ENCODE measurements around the gene PON1.

Gene PON1

DNA sequence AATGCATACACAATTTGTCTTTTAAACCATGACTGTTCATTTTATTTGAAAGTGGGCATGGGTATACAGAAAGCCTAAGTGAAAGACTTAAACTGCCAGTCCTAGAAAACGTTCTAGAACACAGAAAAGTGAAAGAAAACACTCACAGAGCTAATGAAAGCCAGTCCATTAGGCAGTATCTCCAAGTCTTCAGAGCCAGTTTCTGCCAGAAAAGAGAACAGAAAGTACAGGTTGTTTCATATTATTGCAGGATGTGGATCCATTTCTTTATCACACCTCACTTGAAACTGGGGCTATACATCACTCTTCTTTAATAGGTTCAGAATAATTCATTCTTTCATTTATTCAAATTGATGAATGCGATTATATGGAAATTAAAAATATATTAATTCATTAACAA, 7.7 kb downstream of the PON1 start:
- DNase-seq = no peak

DNA sequence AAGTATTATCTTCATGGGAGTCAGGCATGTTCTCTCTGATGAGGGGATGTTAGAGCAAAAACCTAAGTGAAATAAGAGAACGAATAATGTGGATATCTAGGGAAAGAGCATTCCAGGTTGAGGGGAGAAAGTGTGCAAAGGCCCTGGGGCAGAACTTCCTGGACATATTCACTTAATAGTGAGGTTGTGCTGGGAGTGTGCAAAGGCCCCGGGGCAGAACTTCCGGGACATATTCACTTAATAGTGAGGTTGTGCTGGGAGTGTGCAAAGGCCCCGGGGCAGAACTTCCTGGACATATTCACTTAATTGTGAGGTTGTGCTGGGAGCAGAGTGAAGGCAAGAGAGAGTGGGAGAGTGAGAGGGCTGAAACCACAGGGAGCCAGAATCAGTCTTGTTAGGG, 11.8 kb downstream of the PON1 start:
- no peak for DNase-seq

DNA sequence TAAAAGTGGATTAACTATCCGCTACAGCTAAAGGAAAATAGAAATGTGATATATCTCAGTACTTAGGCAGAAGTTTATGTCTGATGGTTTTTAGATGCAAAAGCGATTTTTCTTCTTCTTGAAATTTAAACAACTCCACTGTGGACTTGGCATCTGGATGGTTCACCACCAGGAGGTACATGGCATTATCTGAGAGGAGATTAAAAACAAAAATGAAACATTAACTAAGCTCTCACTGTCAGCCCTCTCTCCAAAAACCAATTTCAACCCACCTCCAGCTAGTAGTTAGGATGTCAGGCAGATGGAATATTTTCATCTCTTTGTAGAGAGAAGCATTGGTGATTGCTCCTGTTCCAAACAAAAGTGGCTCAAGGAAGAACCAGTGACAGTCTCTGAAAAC, 12.9 kb downstream of the PON1 start:
- DNase-seq = no peak

DNA sequence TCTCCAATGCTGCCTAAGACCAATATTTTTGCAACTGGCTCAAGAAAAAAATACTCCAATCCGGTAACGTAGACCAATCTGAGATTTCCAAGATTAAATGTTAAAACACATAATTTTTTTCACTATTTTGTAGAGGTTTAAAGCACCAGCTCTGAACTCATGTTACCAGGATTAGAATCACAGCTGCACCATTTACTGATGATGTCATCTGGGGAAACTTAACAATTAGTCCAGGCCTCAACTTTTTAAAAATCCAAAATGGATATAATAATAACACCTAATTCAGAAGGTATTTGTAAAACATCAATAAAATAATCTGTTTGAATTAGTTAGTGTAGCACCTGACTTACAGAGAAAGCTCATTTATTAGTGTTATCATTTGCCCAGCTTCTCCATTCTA, 14.4 kb downstream of the PON1 start:
- no peak for DNase-seq

DNA sequence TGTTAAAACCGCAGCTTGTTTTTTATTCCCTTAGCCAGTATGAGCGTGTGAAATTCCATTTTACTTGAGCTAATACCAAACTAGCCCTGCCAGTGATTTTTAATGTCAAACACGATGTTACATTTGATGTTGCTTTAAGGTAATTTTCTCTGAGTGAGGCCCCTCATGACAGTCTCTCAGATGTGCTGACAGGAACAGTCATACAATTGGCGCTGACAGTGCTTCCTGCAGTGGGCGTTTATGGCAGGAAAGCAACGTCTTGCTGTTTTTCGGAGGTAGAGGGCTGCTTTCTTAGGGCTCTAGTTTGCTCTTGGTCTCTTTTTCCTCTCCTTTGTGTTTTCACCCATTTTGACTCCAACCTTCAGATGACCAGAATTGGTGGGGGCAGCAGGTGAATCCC, 19.3 kb downstream of the PON1 start:
- no peak for DNase-seq

DNA sequence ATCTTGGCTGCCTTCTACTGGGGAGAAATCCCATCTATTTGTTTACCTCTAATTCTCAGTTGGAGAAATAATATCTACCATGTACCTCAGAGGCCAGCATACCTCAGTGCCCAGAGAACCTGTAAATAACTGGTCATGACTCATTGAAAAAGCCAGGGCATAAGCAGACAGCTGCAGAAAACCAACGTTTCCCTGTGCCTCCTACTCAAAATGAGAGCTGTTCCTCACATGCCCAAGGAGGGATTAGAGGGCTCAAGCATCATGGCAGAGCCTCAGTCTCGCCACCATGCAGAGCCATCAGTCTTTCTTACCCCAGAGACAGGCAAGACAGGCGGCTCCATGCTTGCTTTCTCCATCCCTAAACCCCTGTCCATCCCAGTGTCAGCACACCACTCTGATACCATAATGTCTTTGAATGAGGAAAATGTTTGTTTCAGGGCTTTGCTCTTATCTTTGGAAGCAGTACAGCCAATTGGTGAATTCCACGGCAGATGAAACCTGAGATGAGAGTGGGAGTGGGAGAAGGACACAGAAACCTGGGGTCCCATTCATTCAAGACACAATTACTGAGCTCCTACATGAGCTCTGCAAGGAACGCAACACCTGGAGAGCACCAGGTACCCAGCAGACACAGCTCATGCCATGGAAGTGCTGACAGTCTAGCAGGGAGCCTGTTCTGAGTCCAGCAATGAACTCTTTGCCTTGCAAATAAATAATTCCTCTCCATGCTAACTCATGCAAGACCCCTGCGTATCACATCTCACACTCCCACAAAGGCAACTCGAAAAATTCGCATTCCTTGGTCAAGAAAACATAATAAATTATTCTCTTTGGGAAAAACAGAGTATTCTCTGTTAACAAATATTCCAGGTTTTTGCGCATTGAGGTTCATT, 21.1 kb downstream of the PON1 start:
- no peak for DNase-seq

DNA sequence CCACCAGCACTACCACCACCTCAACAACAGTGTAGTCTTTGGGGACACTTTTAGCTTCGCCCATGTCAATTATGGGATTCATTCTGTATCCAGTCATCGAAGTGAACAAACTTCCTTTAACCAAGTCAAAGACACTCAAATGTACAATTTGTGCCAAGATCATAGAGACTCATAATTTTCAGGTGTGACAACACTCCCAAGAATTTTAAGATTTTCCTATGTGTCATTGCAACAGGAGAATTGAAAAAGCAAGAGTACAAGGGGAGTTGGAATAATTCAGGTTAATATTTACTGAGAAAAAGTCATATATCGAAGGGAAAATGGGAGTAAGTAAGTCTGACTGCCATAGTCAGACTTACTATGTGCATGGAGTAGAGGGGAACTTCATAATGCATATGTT, 26.2 kb downstream of the PON1 start:
- no peak for DNase-seq

DNA sequence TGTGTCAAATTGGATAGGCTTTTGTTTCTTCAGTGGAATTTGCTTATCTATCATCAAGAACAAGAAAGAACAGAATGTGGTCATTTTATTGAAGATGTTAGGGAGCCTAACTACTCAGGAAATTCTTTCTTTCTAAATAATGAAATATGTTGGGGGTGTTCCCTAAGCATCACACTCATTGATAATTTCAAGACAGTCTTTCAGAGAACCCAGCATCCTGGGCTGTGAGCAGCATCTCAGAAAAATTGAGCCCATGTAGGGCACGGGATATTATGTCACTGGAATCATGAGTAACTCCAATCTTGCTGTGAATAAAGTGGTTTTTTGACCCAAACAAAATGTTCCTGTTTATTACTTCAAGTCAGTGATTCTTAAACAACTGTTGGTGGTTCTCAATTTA, 27.3 kb downstream of the PON1 start:
- no peak for DNase-seq

DNA sequence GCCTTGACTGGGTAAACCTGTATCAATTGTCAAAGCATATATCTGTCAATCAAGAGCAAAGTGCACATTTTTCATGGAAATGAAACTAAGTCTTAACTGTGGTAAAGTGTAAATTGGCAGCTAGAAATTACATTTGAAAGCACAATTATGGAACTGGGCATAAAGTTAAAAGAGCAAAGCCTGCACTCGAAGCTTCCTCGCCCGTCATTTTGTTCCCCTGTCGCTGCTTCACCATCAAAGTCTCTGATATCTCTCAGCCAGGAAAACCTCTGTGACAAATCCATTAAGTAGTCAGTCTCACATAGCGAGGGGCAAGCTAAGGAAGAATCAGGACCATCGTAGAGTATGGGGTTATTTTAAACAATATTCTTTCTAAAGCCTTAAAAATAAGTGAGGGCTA, 27.9 kb downstream of the PON1 start:
- DNase-seq = no peak

DNA sequence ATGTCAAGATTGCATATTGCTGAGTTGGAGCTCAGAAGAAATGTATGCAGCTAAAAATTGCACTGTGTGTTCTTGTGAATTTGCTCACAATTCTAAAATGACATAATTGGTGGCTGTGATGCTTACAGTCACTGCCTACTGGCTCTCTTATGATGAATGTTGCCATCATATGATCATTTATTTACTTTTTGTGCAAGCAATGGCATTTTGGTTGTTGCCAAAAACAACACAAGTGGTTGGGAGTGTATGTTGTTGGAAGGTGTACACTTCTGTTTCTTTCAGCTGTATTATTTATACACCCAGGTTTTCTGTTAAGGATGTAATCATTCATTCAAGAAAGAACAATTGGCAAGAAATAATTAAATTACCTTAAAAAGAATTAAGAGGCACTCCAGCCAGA, 28.9 kb downstream of the PON1 start:
- no peak for DNase-seq

DNA sequence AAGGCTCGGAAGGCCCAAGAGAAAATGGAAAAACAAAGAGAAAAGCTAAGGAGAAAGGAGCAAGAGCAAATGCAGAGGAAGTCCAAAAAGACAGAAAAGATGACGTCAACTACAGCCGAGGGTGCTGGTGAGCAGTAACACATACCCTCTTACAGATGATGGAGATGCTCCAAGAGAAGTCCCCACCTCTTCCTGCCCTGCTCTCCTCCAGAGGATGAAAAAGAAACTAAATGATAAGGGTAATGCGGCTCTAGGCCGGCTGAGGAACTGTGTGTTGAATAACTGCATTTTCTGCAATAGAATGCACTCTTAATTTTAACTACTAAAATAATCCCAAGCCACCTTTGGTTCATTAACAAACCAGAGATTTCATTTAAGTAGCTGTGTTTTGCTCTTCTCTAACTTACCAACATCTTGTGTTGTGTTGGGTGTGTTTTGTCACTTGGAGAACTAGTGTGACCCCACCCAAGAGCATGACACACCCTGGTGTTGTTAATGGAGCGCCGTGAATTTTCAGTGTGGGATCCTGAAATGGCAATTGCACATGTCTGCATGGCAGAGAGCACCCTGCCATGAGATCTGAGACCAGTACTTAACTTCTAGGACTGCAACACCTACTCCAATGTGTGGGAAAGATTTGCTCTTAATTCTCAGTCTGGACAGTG, 34.0 kb downstream of the PON1 start:
- DNase-seq = no peak

DNA sequence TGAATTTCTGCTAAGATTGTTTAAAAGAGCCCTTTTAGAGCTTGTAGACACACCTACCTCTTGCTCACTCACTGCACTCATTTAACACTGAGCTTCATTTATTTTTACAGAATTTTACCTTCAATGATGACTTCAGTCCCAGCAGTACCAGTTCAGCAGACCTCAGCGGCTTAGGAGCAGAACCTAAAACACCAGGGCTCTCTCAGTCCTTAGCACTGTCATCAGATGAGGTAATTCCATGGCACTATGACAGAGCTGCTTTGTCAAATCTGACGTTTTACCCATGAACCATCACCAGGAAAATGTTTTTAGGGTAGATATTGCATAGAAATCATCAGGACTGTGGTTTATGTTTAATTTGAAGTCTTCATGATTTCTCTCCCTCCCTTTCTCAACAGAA, 38.2 kb downstream of the PON1 start:
- no peak for DNase-seq

DNA sequence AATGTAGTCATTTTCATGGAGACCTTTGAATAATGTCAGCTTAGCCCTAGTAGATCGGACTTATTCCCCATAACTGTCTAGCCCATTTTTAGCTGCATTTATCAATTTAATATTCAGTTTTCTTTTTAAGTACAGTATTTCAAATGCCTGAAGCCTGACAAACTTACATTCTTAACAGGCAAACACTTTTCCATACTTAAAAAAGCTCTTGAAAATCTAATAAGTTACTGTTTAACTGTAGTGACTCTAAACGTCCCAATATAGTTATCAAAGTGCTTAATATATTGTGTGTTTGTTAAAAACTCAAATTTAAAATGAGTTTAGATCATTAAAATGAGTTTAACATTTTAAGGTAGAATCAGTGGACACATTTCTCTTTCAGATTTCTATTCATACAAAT, 44.9 kb downstream of the PON1 start:
- DNase-seq = no peak

DNA sequence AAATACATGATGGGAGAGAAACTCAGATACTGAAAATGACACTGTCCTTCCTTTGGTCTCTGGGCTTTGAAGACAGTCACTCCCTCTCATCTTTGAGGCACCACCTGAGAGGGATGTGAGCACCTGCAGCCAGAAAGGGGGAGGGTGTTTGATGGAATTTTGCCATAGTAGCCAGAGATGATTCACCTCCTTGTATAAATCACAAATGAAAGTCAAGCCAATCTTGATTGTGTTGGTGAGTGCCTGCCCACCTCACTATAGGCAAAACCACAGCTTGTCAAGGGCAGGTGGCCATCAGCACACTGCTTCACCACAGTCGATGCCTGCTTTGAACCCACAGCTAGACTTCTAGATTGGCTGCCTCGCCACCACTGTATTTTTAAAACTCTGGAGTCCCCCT, 48.2 kb downstream of the PON1 start:
- no peak for DNase-seq

DNA sequence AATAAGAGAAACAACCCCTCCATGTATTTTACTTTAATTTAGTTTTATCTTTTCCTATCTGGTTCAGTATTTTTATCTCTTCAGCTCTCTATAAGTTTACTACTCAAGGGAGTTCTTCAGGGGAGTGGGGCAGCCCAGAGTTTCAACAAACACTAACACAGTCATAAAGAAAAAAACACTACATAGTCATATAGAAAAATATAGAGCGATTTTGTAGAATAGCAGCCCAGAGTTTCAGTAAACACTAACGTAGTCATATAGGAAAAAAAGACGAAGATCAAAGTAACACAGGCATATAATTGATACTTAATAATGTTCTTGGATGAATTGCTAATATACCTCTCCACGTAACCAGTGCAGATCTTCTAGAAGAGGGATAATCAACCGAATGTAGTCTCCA, 54.7 kb downstream of the PON1 start:
- DNase-seq = no peak

DNA sequence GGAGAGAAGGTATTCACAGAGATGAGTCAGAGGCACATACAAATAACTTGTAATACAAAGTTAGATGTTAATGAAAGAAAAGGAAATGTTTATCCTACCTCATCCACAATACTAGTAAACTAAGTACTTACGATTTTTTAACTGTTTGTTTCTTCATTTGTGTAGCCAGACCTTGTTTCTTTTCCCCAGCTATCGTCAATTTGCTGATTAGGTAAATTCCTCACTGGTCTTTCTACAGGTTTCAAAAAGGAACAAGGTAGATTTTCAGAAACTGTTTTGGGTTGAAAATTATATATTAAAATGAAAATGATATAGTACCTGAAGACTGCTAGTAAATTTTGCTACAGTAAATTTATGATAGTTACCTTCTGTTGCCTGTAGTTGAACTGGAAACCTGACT, 56.6 kb downstream of the PON1 start:
- no peak for DNase-seq

DNA sequence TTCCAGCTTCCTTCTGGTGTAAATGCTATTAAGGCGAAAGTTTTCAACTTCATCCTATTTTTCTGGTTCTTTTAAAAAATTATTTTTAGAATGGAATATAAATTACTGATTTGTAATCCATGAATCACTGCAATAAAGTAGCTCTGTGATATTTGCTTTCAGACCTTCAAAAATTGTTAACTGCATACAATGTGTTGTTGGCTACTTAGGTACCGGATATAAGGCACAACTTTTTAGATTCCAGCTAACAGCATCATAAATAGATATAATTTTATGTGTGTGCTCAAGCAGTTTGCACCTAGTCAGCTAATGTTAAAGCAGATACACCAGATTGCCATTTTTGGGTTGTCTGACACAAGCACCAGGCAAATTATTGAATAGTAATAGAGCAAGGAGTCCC, 58.7 kb downstream of the PON1 start:
- no peak for DNase-seq

DNA sequence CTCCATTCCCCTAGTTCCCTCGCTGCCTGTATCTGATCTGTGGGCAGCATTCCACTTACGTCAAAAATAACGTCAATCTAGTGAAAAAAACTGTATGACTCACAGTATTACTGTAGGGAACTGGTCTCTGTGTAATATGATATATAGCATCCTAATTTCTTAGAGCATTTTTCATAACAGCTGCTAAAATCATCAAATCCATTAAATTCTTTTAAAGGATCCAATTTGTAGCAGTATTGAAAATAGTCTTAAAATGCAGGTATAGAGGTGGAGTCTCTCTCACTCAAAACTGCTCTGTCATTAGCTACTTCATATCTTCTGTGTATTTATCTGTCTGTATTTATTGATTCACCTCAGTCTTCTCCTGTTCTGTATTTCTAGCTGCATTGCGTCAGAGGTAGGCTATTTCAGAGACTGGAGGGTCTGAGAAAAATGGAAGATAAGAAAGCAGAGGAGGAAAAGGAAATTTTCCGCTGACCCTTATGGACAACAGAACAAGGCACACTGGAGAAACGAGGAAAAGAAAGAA, 59.9 kb downstream of the PON1 start:
- no peak for DNase-seq

DNA sequence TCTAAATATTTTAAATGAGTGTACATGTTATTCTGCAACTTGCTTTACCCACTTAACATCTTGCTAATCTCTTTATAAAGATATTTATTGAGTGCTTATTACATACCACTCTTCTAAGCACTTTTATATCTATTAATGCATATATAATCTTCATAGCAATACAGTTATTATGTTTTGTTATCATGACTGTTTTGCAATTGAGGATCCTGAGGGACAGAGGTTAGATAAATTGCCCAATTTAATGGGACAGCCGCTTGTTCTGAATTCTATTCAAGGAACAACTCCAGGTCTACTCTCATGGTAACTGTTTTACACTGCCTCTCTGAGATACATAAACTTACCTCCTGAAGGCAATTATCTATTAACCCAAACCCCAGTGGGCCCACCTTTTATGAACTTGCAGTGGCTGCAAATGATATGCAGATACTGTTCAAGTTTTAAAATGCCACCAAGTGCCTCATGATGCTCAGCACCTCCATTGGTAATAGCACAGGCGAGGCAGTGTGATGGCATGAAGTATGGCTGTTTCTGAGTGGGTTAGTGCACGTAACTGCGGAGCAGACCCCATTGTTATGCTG, 60.5 kb downstream of the PON1 start:
- DNase-seq = no peak

DNA sequence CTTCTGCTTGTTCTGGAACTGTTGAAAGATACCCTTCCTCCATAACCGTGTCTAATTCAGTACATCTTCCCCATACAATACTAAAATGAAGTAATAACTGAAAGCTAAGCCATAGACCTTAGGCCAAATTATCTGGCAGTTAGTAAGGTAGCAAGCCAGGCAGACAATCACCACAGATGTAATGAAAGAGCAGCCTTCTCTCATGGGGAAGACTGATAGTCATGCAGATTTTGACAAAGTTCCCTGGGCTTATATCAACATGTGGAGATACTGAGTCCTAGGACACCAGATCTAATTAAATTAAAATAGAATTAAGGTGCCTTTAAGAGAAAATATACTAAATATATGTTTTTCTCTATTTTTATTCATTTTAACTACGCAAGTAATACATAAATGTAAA, 61.5 kb downstream of the PON1 start:
- DNase-seq = no peak

DNA sequence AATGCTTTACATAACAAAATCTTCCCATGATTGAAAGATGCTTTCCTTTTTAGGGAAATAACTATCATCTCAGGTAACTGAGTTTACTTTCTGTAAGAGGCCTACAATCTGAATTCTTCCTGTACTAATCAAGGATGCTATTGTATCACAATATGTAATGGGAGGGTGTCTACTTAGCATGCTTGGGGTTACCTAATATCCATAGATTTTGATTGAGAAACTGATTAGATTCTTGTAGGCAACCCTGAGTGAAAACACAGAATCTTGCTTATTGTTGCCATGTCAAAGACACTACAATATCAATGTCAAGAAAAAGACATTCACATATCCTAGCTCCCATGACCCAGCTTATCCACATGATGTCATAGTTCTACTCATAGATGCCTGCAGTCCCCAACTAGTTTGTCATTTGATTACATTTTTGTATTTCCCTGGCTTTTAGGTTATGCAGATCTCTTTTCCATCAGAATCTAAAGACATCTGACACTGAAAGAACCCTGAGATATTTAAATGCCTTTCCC, 62.4 kb downstream of the PON1 start:
- no peak for DNase-seq

DNA sequence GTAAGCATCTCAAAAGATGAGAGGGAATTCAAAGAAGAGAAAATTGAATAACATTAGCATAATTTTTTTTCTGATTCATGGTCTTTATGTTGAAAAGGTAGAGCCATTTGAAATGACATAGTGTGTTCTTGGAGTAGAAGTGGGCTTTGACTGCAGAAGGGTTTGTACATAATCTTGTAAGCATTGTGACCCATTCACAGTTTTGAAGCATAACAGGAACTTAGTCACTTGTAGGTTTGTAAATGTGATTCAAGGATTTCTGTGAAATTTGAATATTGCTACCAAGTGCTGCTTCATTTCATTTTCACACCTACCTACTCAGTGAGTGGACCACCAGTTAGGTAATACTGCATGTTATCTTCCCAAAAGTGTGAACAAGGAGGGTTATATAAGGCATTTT, 68.6 kb downstream of the PON1 start:
- DNase-seq = no peak

DNA sequence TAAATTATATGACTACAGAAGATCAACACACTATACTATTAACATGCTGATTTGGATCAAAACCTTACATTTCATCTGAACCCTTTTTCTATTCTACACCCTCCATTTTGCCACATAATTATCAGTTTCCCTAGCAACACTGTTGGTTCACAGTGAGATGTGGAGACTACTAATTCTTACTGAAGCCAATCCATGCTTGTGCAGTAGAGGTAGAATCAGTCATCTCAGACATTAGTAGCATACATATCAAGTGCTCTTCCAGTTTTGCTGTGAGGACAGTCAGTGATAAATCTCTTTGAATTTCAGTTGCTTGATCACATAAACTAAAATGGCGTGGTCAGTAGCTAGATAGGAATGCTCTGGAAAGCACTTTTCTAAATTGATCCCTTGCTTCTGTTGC, 70.3 kb downstream of the PON1 start:
- no peak for DNase-seq

DNA sequence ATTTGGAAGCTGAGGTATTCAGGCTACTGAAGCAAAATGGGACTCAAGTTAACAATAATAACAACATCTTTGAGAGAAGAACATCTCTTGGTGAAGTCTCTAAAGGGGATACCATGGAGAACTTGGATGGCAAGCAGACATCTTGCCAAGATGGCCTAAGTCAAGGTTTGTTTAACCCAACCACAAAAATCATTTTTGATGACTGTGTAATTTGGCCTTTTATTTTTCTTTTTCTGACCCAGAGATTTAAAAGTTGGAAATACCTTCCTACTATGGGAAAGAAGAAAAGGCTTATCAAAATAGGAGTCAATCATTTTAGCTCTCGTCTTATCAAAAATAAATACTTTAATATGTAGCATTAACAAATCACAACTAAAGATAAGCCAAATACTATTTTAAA, 72.4 kb downstream of the PON1 start:
- DNase-seq = no peak

Measured in stimulated activated CD4-positive, alpha-beta T cell treated with anti-CD3 and anti-CD28 coated beads, Interleukin-4, amount 100 ng/mL, for 4 hours (primary cell).